ENCODE measurements around the gene SYT11. TPM values are rescaled to one million over a fixed set of nuclear protein-coding genes. Genes with fewer than 3 reads are reported as not detected.

SYT11 gene
- polyA plus RNA-seq, 1 experiment = 36.6 TPM

DNA sequence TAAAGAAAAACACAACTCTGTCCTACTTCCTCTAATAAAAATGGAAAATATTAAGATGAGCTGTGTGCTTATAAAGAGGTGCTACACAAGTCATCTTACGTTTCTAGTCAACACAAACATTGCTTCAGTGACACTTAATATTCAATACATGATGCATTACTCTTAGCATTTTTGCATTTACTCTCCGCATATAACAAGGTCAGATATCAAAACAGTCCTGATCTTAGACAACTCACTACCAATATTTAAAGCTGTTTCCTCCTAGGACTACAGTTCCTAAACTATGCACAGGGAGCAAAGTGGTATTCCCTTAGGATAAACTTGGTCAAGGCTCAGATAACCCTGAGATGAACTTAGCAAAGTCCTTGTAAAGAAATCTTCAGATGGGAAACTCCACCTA, 39.5 kb downstream of the SYT11 start:
- TF ChIP-seq, protein P1, sequence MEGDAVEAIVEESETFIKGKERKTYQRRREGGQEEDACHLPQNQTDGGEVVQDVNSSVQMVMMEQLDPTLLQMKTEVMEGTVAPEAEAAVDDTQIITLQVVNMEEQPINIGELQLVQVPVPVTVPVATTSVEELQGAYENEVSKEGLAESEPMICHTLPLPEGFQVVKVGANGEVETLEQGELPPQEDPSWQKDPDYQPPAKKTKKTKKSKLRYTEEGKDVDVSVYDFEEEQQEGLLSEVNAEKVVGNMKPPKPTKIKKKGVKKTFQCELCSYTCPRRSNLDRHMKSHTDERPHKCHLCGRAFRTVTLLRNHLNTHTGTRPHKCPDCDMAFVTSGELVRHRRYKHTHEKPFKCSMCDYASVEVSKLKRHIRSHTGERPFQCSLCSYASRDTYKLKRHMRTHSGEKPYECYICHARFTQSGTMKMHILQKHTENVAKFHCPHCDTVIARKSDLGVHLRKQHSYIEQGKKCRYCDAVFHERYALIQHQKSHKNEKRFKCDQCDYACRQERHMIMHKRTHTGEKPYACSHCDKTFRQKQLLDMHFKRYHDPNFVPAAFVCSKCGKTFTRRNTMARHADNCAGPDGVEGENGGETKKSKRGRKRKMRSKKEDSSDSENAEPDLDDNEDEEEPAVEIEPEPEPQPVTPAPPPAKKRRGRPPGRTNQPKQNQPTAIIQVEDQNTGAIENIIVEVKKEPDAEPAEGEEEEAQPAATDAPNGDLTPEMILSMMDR (IDR thresholded peaks at IDR 0.05; ENCODE audit: insufficient read depth, low read depth, low read length) = no peak
- ChIA-PET CTCF (interaction anchor here (0.6 to 2.4 kb wide), 2 partner anchors 17 to 21 kb away, joined by 3 to 7 read pairs; no protein-coding TSS in a partner anchor), POLR2A (no interaction called here)
- Histone ChIP-seq H3K27me3 (ENCODE audit: control insufficient read depth, insufficient read depth, low read length) (no peaks in the 10 kb centered on the region), H3K36me3 (ENCODE audit: control insufficient read depth, insufficient read depth, low read length) (peaks cover 10% of the 10 kb centered on the region), H3K4me3 (ENCODE audit: low read depth, low read length) (no peak overlapping the region)
- DNase-seq (ENCODE audit: low read depth) = no peak

DNA sequence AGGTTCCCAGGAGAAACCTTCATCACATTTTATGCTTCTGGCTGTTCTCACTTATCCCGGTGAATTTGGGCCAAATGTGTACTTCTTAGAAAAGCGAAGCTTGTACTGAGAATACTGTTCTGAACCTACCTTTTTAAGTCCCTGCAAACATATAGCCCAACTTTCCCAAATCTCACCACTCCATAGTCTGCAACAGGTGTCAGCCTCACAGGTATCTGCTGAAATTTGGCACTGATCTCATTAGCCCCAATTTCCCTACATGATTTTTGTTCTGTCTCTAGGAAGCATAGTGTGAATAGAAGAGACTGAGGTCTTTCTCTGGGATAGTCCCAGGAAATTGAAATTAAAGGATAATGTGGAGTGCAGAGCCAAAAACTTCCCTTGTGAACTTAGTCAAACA, 40.3 kb downstream of the SYT11 start:
- CTCF ChIA-PET = interaction anchor here (2.4 kb wide), 1 partner anchor 17 kb away, joined by 7 read pairs; no protein-coding TSS in a partner anchor
- TF ChIP-seq, protein P1 (IDR thresholded peaks at IDR 0.05; ENCODE audit: insufficient read depth, low read depth, low read length) = no peak
- POLR2A ChIA-PET = no interaction called here
- Histone ChIP-seq H3K36me3 (ENCODE audit: control insufficient read depth, insufficient read depth, low read length) (peaks cover 14% of the 10 kb centered on the region), H3K4me3 (ENCODE audit: low read depth, low read length) (no peak overlapping the region), H3K27me3 (ENCODE audit: control insufficient read depth, insufficient read depth, low read length) (no peaks in the 10 kb centered on the region)
- no peak for DNase-seq (ENCODE audit: low read depth)

DNA sequence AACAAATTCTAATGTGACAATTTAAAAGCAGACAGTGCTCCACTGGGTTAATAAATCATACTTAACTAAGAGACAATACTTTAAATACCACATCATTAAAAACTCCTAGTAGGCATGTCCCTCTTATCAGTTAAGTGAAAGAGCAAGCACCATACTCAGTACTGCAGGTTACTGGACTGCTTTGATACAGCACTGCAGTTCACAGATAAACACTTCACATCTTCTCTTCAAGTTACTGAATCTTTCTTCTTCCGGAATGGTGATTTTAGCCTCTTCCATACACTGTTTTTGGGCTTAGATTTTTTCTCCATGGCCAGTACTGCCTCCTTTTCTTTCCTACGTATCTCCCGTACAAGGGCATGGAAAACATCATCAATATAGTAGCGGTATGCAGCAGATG, 40.8 kb downstream of the SYT11 start:
- Histone ChIP-seq H3K4me3 (ENCODE audit: low read depth, low read length) (no peak overlapping the region), H3K36me3 (ENCODE audit: control insufficient read depth, insufficient read depth, low read length) (peaks cover 16% of the 10 kb centered on the region), H3K27me3 (ENCODE audit: control insufficient read depth, insufficient read depth, low read length) (no peaks in the 10 kb centered on the region)
- TF ChIP-seq, protein P1 (IDR thresholded peaks at IDR 0.05; ENCODE audit: insufficient read depth, low read depth, low read length) = no peak
- CTCF ChIA-PET = no interaction called here
- POLR2A ChIA-PET = no interaction called here
- no peak for DNase-seq (ENCODE audit: low read depth)

DNA sequence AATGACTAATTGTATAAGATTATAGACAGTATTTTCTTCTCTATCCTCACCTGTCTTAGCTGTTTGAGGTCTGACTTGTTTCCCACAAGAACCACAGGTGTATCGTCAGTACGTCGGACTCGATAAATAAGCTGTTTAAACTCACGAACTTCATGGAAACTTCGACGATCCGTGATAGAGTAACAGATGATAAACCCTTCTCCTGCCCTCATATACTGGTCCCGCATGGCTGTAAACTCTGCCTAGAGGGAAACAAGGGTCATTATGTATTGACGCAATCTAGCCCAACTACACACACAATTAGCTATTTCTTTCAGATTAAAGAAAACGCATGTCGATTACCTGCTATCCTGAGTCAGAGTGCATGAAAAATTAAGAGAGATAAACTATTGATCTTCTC, 44.9 kb downstream of the SYT11 start:
- TF ChIP-seq, protein P1 (IDR thresholded peaks at IDR 0.05; ENCODE audit: insufficient read depth, low read depth, low read length) = no peak
- peaks cover 18% of the 10 kb centered on the region for H3K36me3 ChIP-seq (ENCODE audit: control insufficient read depth, insufficient read depth, low read length)
- no peaks in the 10 kb centered on the region for H3K27me3 ChIP-seq (ENCODE audit: control insufficient read depth, insufficient read depth, low read length)
- CTCF ChIA-PET = interaction anchor here (0.8 kb wide), 1 partner anchor 31 kb away, joined by 3 read pairs; no protein-coding TSS in a partner anchor
- no peak for DNase-seq (ENCODE audit: low read depth)
- POLR2A ChIA-PET = no interaction called here
- H3K4me3 ChIP-seq (ENCODE audit: low read depth, low read length) = no peak overlapping the region

DNA sequence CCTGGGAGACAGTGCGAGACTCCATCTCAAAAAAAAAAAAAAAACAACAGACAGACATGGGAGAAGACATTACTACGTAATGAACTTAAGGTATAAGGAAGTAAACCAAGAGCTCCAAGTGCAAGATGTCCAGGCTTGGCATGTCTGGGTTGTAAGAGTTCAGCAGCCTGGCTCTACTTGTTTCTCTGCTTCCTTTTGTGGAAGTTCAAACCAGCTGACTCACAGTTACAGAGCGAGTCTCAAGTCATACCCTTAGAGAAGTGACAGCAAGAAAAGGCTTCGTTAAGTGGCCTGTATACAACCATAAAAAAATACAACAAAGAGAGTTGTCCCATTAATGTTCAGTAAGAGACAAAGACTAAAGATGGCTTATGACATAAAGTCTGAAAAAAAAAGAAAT, 50.5 kb downstream of the SYT11 start:
- no peak for DNase-seq (ENCODE audit: low read depth)
- POLR2A ChIA-PET = interaction anchor here (1.0 kb wide), 1 partner anchor 52 kb away, joined by 10 read pairs; no protein-coding TSS in a partner anchor
- TF ChIP-seq, protein P1 (IDR thresholded peaks at IDR 0.05; ENCODE audit: insufficient read depth, low read depth, low read length) = no peak

More for the DNA sequence above, 50.5 kb downstream of the SYT11 start:
- Histone ChIP-seq H3K36me3 (ENCODE audit: control insufficient read depth, insufficient read depth, low read length) (peaks cover 9% of the 10 kb centered on the region), H3K4me3 (ENCODE audit: low read depth, low read length) (peak overlapping the region; percentile 59), H3K27me3 (ENCODE audit: control insufficient read depth, insufficient read depth, low read length) (no peaks in the 10 kb centered on the region)
- CTCF ChIA-PET = interaction anchor here (0.6 to 1.1 kb wide), 2 partner anchors 80 to 204 kb away, joined by 3 read pairs; no protein-coding TSS in a partner anchor
